RWPE1 (cell line): ENCODE data around the gene CES2.

ENCODE experiments used
- CTCF ChIA-PET: fragments of 350-600 bp; sonication (Branson Sonifier 250); formaldehyde crosslinking; extraction: SDS; loops from one replicate; lab custom pipeline; 2021; lab: Yijun Ruan, JAX
- POLR2A ChIA-PET: fragments of 400-600 bp; formaldehyde crosslinking; extraction: SDS; loops from one replicate; lab custom pipeline; 2020; ENCODE audit warnings: antibody characterized with exemption; ENCODE audit not compliant: low non-redundant PET; lab: Yijun Ruan, JAX
- DNase-seq: peaks from one replicate; pipeline ENCODE4 v3.0.0; 2012; ENCODE audit warnings: low spot score
- H3K27ac ChIP-seq: fragments of 450-650 bp; 2 replicates; pipeline ENCODE4 v1.5.1; 2017
- CTCF ChIP-seq: fragments of 450-650 bp; conservative IDR thresholded peaks from 2 replicates; pipeline ENCODE4 v1.5.1; 2017; ENCODE audit warnings: low read depth, mild to moderate bottlenecking

CES2 gene

GRCh38 chr16:66910175-66910940 lies 25.0 kb upstream of the CES2 start:
- no peak overlapping the region for H3K27ac ChIP-seq
- ChIA-PET CTCF (interaction anchor here (0.5 to 3.7 kb wide), 7 partner anchors 9 to 90 kb away, joined by 3 to 22 read pairs (median 4); no protein-coding TSS in a partner anchor), POLR2A (no interaction called here)
- no peak for TF ChIP-seq CTCF
- DNase-seq, result no peak

- ChIA-PET POLR2A (no interaction called here), CTCF (interaction anchor here (0.7 to 3.7 kb wide), 2 partner anchors 16 to 32 kb away, joined by 4 to 22 read pairs; no protein-coding TSS in a partner anchor)
- TF ChIP-seq CTCF, result no peak
- no peak overlapping the region for H3K27ac ChIP-seq
- DNase-seq, result peak; percentile 65
These were observed 24.2 kb upstream of the CES2 start for GRCh38 chr16:66911112-66911511.

GRCh38 chr16:66911801-66912200 lies 23.5 kb upstream of the CES2 start:
- POLR2A ChIA-PET, result no interaction called here
- CTCF ChIA-PET, result interaction anchor here (0.6 to 3.7 kb wide), 3 partner anchors 17 to 997 kb away, joined by 4 to 22 read pairs (median 4); no protein-coding TSS in a partner anchor
- no peak for DNase-seq
- no peak overlapping the region for H3K27ac ChIP-seq
- TF ChIP-seq CTCF, result no peak

- ChIA-PET POLR2A (no interaction called here), CTCF (interaction anchor here (1.4 kb wide), 1 partner anchor 17 kb away, joined by 6 read pairs; no protein-coding TSS in a partner anchor)
- TF ChIP-seq CTCF, result no peak
- DNase-seq, result no peak
- no peak overlapping the region for H3K27ac ChIP-seq
These were observed 22.2 kb upstream of the CES2 start for GRCh38 chr16:66913081-66913480.

GRCh38 chr16:66913711-66914110 lies 21.6 kb upstream of the CES2 start:
- no peak for TF ChIP-seq CTCF
- DNase-seq, result no peak
- no peak overlapping the region for H3K27ac ChIP-seq
- CTCF ChIA-PET, result interaction anchor here (1.4 kb wide), 1 partner anchor 18 kb away, joined by 6 read pairs; no protein-coding TSS in a partner anchor
- POLR2A ChIA-PET, result no interaction called here

GRCh38 chr16:66914541-66914940 lies 20.8 kb upstream of the CES2 start:
- CTCF ChIA-PET, result no interaction called here
- no peak for TF ChIP-seq CTCF
- DNase-seq, result no peak
- POLR2A ChIA-PET, result no interaction called here
- H3K27ac ChIP-seq, result no peak overlapping the region
